ENCODE data around the gene RUSF1. TPM values are rescaled to one million over a fixed set of nuclear protein-coding genes. Genes with fewer than 3 reads are reported as not detected.

Gene RUSF1
- total and polyA plus RNA-seq, 9 of the 15 experiments (the other 6 are each of a cell fraction or from before 2014, with no cell fraction given): 0.80 to 52.8 (median 27.6) TPM

- TF ChIP-seq CREB5 (CRISPR knock-in tag; IDR thresholded peaks at IDR 0.05) (no peak), TAF9B (IDR thresholded peaks at IDR 0.05; ENCODE audit: partially characterized antibody) (peak; percentile 40), RFX5 (IDR thresholded peaks at IDR 0.05; ENCODE audit: low read depth, low read length) (no peak), HIVEP1 (CRISPR knock-in tag; IDR thresholded peaks at IDR 0.05) (no peak), NCOA4 (IDR thresholded peaks at IDR 0.05; ENCODE audit: partially characterized antibody) (no peak), ZBTB8A (IDR thresholded peaks at IDR 0.05; ENCODE audit: partially characterized antibody) (no peak), SUPT5H (IDR thresholded peaks at IDR 0.05) (0 out of 2 replicates have a peak, but pooled peaks have one; percentile 19), ZBTB7A (IDR thresholded peaks at IDR 0.05; ENCODE audit: borderline replicate concordance, control insufficient read depth, low read depth, low read length) (peak; percentile 95), FOXA3 (CRISPR knock-in tag; conservative IDR thresholded peaks at IDR 0.05 in 1 of 2, IDR thresholded peaks at IDR 0.05 in 1 of 2) (no peak), POLR2H (tag; IDR thresholded peaks at IDR 0.05; ENCODE audit: low read depth) (no peak), KLF16 (IDR thresholded peaks at IDR 0.05) (no peak), BCOR (IDR thresholded peaks at IDR 0.05) (no peak), ZNF785 (CRISPR knock-in tag; IDR thresholded peaks at IDR 0.05) (no peak), CTCF (IDR thresholded peaks at IDR 0.05 in 2 of 3, conservative IDR thresholded peaks at IDR 0.05 in 1 of 3; ENCODE audit: insufficient read depth in 2 of 3, low read depth in 1 of 3, low read length in 3 of 3) (peak in 2 of 3 experiments; percentile 29 to 48; a peak in 2 of 6 replicates)
- TF ChIP-seq, protein P1, sequence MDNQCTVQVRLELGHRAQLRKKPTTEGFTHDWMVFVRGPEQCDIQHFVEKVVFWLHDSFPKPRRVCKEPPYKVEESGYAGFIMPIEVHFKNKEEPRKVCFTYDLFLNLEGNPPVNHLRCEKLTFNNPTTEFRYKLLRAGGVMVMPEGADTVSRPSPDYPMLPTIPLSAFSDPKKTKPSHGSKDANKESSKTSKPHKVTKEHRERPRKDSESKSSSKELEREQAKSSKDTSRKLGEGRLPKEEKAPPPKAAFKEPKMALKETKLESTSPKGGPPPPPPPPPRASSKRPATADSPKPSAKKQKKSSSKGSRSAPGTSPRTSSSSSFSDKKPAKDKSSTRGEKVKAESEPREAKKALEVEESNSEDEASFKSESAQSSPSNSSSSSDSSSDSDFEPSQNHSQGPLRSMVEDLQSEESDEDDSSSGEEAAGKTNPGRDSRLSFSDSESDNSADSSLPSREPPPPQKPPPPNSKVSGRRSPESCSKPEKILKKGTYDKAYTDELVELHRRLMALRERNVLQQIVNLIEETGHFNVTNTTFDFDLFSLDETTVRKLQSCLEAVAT (IDR thresholded peaks at IDR 0.05): peak; percentile 12 to 33; a peak in 2 of 4 replicates
- TF ChIP-seq, protein P2, sequence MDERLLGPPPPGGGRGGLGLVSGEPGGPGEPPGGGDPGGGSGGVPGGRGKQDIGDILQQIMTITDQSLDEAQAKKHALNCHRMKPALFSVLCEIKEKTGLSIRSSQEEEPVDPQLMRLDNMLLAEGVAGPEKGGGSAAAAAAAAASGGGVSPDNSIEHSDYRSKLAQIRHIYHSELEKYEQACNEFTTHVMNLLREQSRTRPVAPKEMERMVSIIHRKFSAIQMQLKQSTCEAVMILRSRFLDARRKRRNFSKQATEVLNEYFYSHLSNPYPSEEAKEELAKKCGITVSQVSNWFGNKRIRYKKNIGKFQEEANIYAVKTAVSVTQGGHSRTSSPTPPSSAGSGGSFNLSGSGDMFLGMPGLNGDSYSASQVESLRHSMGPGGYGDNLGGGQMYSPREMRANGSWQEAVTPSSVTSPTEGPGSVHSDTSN (CRISPR knock-in tag; IDR thresholded peaks at IDR 0.05; ENCODE audit: low read depth): no peak
- TF ChIP-seq, protein P2 (tag; conservative IDR thresholded peaks at IDR 0.05; ENCODE audit: low read depth): peak; percentile 45
- TF ChIP-seq, protein P3, sequence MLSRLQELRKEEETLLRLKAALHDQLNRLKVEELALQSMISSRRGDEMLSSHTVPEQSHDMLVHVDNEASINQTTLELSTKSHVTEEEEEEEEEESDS (CRISPR knock-in tag; IDR thresholded peaks at IDR 0.05): no peak
- TF ChIP-seq, protein P4, sequence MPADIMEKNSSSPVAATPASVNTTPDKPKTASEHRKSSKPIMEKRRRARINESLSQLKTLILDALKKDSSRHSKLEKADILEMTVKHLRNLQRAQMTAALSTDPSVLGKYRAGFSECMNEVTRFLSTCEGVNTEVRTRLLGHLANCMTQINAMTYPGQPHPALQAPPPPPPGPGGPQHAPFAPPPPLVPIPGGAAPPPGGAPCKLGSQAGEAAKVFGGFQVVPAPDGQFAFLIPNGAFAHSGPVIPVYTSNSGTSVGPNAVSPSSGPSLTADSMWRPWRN (IDR thresholded peaks at IDR 0.05; ENCODE audit: low read depth): no peak
Observed at GRCh38 chr16:31453255-31454204, 54.7 kb downstream of the RUSF1 start (continued).

Measured in K562 (cell line).